BJ (cell line): ENCODE data around the gene DPYSL5. TPM values are rescaled to one million over a fixed set of nuclear protein-coding genes. Genes with fewer than 3 reads are reported as not detected.

ENCODE experiments used
- CTCF ChIA-PET: fragments of 350-600 bp; formaldehyde crosslinking; extraction: SDS; loops from one replicate; lab custom pipeline; 2021; ENCODE audit warnings: antibody characterized with exemption, inconsistent platforms; lab: Yijun Ruan, JAX
- POLR2A ChIA-PET: fragments of 300-600 bp; sonication (Branson Sonifier 250); formaldehyde crosslinking; extraction: SDS; loops from one replicate; lab custom pipeline; 2021; ENCODE audit warnings: antibody characterized with exemption; lab: Charles Lee
- DNase-seq: peaks from one replicate; pipeline ENCODE4 v3.0.0-alpha.2; 2011; ENCODE audit warnings: low read depth
- H3K27me3 ChIP-seq: 2 replicates; pipeline ENCODE4 v1.6.0; 2011; ENCODE audit warnings: low read length; ENCODE audit not compliant: control insufficient read depth, insufficient read depth
- H3K36me3 ChIP-seq: 2 replicates; pipeline ENCODE4 v1.5.1; 2011; ENCODE audit warnings: low read length; ENCODE audit not compliant: control insufficient read depth, insufficient read depth
- H3K4me3 ChIP-seq: 2 replicates; pipeline ENCODE4 v1.5.1; 2011; ENCODE audit warnings: low read depth, mild to moderate bottlenecking, control low read depth, low read length
- polyA plus RNA-seq: library from polyadenylated mRNA; depleted of rRNA; stranded (reverse); fragments of >200 nt; gene quantifications from 2 replicates; pipeline ENCODE4 v1.2.3, GENCODE V29; 2011
- TF ChIP-seq, protein P1 (sequence below): IDR thresholded peaks from 2 replicates; pipeline ENCODE4 v1.5.1; 2011; ENCODE audit warnings: low read depth, mild to moderate bottlenecking, control low read depth, inconsistent platforms, low read length, moderate library complexity; ENCODE audit not compliant: insufficient read depth

Gene DPYSL5
- polyA plus RNA-seq, 1 experiment = not detected

GRCh38 chr2:26884486-26884885 lies 36.6 kb downstream of the DPYSL5 start:
- no peak for DNase-seq
- CTCF ChIA-PET = interaction anchor here (0.5 to 1.1 kb wide), 3 partner anchors 58 to 419 kb away, joined by 3 read pairs; no protein-coding TSS in a partner anchor
- TF ChIP-seq, protein P1, sequence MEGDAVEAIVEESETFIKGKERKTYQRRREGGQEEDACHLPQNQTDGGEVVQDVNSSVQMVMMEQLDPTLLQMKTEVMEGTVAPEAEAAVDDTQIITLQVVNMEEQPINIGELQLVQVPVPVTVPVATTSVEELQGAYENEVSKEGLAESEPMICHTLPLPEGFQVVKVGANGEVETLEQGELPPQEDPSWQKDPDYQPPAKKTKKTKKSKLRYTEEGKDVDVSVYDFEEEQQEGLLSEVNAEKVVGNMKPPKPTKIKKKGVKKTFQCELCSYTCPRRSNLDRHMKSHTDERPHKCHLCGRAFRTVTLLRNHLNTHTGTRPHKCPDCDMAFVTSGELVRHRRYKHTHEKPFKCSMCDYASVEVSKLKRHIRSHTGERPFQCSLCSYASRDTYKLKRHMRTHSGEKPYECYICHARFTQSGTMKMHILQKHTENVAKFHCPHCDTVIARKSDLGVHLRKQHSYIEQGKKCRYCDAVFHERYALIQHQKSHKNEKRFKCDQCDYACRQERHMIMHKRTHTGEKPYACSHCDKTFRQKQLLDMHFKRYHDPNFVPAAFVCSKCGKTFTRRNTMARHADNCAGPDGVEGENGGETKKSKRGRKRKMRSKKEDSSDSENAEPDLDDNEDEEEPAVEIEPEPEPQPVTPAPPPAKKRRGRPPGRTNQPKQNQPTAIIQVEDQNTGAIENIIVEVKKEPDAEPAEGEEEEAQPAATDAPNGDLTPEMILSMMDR = no peak
- no peak overlapping the region for H3K4me3 ChIP-seq
- peaks cover 27% of the 10 kb centered on the region for H3K27me3 ChIP-seq
- POLR2A ChIA-PET = no interaction called here
- H3K36me3 ChIP-seq = no peaks in the 10 kb centered on the region

- DNase-seq = no peak
- TF ChIP-seq, protein P1 = no peak
- Histone ChIP-seq H3K36me3 (no peaks in the 10 kb centered on the region), H3K27me3 (peaks cover 23% of the 10 kb centered on the region), H3K4me3 (no peak overlapping the region)
- CTCF ChIA-PET = no interaction called here
- POLR2A ChIA-PET = no interaction called here
Measured at GRCh38 chr2:26885651-26886329, 37.9 kb downstream of the DPYSL5 start.

GRCh38 chr2:26886736-26887135 lies 38.8 kb downstream of the DPYSL5 start:
- CTCF ChIA-PET = no interaction called here
- H3K27me3 ChIP-seq = peaks cover 23% of the 10 kb centered on the region

DNA sequence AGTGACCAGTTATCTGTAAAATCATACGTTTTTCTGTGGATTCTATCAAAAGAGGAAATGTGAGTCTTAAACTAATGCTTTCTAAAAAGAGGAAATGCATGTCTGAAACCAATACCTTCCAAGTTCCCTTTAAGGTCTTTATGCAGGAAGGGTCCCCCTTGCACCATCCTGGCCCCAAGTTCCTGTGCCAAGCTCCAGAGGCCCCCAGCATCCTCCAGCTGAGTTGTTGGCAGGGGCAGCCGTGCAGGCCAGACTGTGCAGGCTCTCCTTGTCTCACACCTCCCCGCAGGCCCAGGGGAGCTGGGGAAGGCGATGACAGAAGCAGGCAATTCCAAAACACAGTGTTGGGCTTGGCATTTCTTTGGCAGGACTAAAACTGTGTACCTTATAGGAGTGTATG lies 39.2 kb downstream of the DPYSL5 start:
- ChIA-PET CTCF (no interaction called here), POLR2A (no interaction called here)
- no peak overlapping the region for H3K4me3 ChIP-seq
- DNase-seq = no peak
- peaks cover 22% of the 10 kb centered on the region for H3K27me3 ChIP-seq
- TF ChIP-seq, protein P1 = no peak
- H3K36me3 ChIP-seq = no peaks in the 10 kb centered on the region

More at GRCh38 chr2:26886736-26887135, 38.8 kb downstream of the DPYSL5 start:
- H3K4me3 ChIP-seq = no peak overlapping the region
- DNase-seq = no peak
- TF ChIP-seq, protein P1 = no peak
- POLR2A ChIA-PET = no interaction called here
- H3K36me3 ChIP-seq = no peaks in the 10 kb centered on the region

DNA sequence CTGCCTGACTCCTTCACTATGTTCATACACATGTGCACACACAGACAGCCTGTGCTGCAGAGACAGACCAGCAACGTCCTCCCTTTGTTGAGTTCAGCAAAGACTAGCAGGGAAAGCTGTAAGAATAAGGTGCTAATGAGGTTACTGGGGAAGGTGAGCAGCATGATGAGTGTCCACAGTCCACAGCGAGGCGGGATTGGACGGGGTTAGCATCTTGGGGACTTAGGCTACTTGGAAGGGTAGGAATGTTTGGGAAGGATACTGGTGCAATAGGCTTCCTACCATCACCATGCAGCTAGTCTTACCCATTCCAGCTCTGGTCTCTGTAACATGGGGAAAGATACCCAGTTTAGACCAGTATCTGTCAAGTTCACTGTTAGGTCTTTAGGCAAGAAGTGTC lies 41.9 kb downstream of the DPYSL5 start:
- POLR2A ChIA-PET = no interaction called here

More for the DNA sequence above, 41.9 kb downstream of the DPYSL5 start:
- TF ChIP-seq, protein P1 = no peak
- no peak overlapping the region for H3K4me3 ChIP-seq
- CTCF ChIA-PET = interaction anchor here (1.5 kb wide), 1 partner anchor 44 kb away, joined by 4 read pairs; no protein-coding TSS in a partner anchor
- H3K36me3 ChIP-seq = no peaks in the 10 kb centered on the region
- no peak for DNase-seq
- H3K27me3 ChIP-seq = peaks cover 12% of the 10 kb centered on the region
